Osteocyte (in vitro differentiated cells): Measurements from ENCODE around the gene ACAP3. TPM values are rescaled to one million over a fixed set of nuclear protein-coding genes. Genes with fewer than 3 reads are reported as not detected.

Experiments
- DNase-seq: peaks from one replicate; pipeline ENCODE4 v3.0.0; 2021; ENCODE audit warnings: mixed read lengths; ENCODE audit not compliant: unreplicated experiment; ENCODE audit errors: extremely low spot score
- H3K27ac Mint-ChIP-seq: one replicate; pipeline ENCODE4 v1.8.0; 2021; ENCODE audit warnings: mild to moderate bottlenecking, mixed read lengths; ENCODE audit not compliant: unreplicated experiment
- H3K27me3 Mint-ChIP-seq: one replicate; pipeline ENCODE4 v1.8.0; 2021; ENCODE audit warnings: mixed read lengths; ENCODE audit not compliant: unreplicated experiment
- H3K36me3 Mint-ChIP-seq: one replicate; pipeline ENCODE4 v1.8.0; 2021; ENCODE audit warnings: mixed read lengths; ENCODE audit not compliant: unreplicated experiment
- H3K4me1 Mint-ChIP-seq: one replicate; pipeline ENCODE4 v1.8.0; 2021; ENCODE audit warnings: mixed read lengths; ENCODE audit not compliant: unreplicated experiment
- H3K4me3 Mint-ChIP-seq: one replicate; pipeline ENCODE4 v1.8.0; 2021; ENCODE audit warnings: mild to moderate bottlenecking, moderate library complexity, mixed read lengths; ENCODE audit not compliant: unreplicated experiment
- H3K9me3 Mint-ChIP-seq: one replicate; pipeline ENCODE4 v1.8.0; 2021; ENCODE audit warnings: mixed read lengths; ENCODE audit not compliant: unreplicated experiment
- CTCF ChIP-seq: fragments of 200-600 bp; sonication (generic); IDR thresholded peaks from 2 replicates; pipeline ENCODE4 v1.5.0; 2021; ENCODE audit warnings: antibody characterized with exemption, mild to moderate bottlenecking, moderate library complexity
- total RNA-seq: library from RNA; stranded (reverse); gene quantifications from 2 replicates; pipeline ENCODE4 v1.2.1, GENCODE V29; 2021

ACAP3 gene
- total RNA-seq, 1 donor from 2014 or later, result 73.8 TPM

- H3K4me3 Mint-ChIP-seq, result no peak overlapping the region
- no peaks in the 10 kb centered on the region for H3K4me1 Mint-ChIP-seq
- H3K27me3 Mint-ChIP-seq, result no peaks in the 10 kb centered on the region
- H3K27ac Mint-ChIP-seq, result no peak overlapping the region
- DNase-seq, result no peak
- no peak for TF ChIP-seq CTCF
- H3K9me3 Mint-ChIP-seq, result no peaks in the 10 kb centered on the region
- no peaks in the 10 kb centered on the region for H3K36me3 Mint-ChIP-seq
Measured at GRCh38 chr1:1281533-1282321, 26.0 kb downstream of the ACAP3 start.

- Mint-ChIP-seq H3K27ac (no peak overlapping the region), H3K9me3 (no peaks in the 10 kb centered on the region)
- no peak for DNase-seq
Measured at GRCh38 chr1:1280782-1281481, 26.8 kb downstream of the ACAP3 start.

GRCh38 chr1:1279028-1279427 lies 28.7 kb downstream of the ACAP3 start:
- H3K9me3 Mint-ChIP-seq, result no peaks in the 10 kb centered on the region
- H3K27ac Mint-ChIP-seq, result no peak overlapping the region
- no peak overlapping the region for H3K4me3 Mint-ChIP-seq
- TF ChIP-seq CTCF, result no peak
- no peaks in the 10 kb centered on the region for H3K4me1 Mint-ChIP-seq
- no peaks in the 10 kb centered on the region for H3K36me3 Mint-ChIP-seq
- no peaks in the 10 kb centered on the region for H3K27me3 Mint-ChIP-seq
- DNase-seq, result no peak

More at GRCh38 chr1:1280782-1281481, 26.8 kb downstream of the ACAP3 start:
- Mint-ChIP-seq H3K27me3 (no peaks in the 10 kb centered on the region), H3K36me3 (no peaks in the 10 kb centered on the region), H3K4me1 (no peaks in the 10 kb centered on the region), H3K4me3 (no peak overlapping the region)
- no peak for TF ChIP-seq CTCF

- Mint-ChIP-seq H3K27ac (no peak overlapping the region), H3K27me3 (no peaks in the 10 kb centered on the region), H3K9me3 (no peaks in the 10 kb centered on the region), H3K36me3 (no peaks in the 10 kb centered on the region), H3K4me1 (no peaks in the 10 kb centered on the region), H3K4me3 (no peak overlapping the region)
- no peak for TF ChIP-seq CTCF
- DNase-seq, result no peak
Measured at GRCh38 chr1:1278620-1279019, 29.1 kb downstream of the ACAP3 start.

- Mint-ChIP-seq H3K36me3 (peaks cover 5% of the 10 kb centered on the region), H3K4me3 (peak overlapping the region; percentile 46), H3K9me3 (no peaks in the 10 kb centered on the region), H3K4me1 (peaks cover 18% of the 10 kb centered on the region), H3K27me3 (no peaks in the 10 kb centered on the region), H3K27ac (no peak overlapping the region)
- no peak for DNase-seq
- TF ChIP-seq CTCF, result no peak
Measured at GRCh38 chr1:1275836-1276235, 31.9 kb downstream of the ACAP3 start.
